ENCODE data around the gene TUSC2.

DNA sequence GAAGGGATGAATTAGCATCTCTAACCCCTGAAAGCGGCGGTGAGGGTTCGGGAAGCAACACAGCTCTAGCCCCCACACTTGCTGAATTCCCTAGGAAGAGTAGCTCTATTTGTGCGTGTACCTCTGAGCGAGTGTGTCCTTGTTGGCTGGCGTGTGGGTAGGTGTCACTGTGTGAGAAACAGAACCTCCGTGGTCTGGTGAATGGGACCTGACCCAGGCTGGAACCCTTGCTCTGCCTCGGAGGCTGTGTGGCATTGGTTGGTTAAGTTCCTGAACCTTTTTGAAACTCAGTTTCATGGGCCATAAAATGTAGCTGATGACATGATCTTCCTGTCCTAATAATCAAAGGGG is 31.7 kb upstream of the TUSC2 start:
- no peak for TF ChIP-seq POLR2A (IDR thresholded peaks at IDR 0.05)
- TF ChIP-seq, protein P1, sequence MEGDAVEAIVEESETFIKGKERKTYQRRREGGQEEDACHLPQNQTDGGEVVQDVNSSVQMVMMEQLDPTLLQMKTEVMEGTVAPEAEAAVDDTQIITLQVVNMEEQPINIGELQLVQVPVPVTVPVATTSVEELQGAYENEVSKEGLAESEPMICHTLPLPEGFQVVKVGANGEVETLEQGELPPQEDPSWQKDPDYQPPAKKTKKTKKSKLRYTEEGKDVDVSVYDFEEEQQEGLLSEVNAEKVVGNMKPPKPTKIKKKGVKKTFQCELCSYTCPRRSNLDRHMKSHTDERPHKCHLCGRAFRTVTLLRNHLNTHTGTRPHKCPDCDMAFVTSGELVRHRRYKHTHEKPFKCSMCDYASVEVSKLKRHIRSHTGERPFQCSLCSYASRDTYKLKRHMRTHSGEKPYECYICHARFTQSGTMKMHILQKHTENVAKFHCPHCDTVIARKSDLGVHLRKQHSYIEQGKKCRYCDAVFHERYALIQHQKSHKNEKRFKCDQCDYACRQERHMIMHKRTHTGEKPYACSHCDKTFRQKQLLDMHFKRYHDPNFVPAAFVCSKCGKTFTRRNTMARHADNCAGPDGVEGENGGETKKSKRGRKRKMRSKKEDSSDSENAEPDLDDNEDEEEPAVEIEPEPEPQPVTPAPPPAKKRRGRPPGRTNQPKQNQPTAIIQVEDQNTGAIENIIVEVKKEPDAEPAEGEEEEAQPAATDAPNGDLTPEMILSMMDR (IDR thresholded peaks at IDR 0.05): no peak

All from thyroid gland (tissue), 4 donors.